Upper lobe of left lung (tissue), 6 donors: ENCODE measurements around the gene PNPLA8. TPM values are rescaled to one million over a fixed set of nuclear protein-coding genes. Genes with fewer than 3 reads are reported as not detected.
"Not testable (repeated sequence)": the region's sequence is repeated elsewhere in the genome, so short reads cannot be mapped to it uniquely, and the experiment has no call there.

Experiments used
- ATAC-seq, 2 donors: fragments of 200-7000 bp; cut with Tn5 transposase; one replicate each; pipeline ENCODE4 v1.9.1; 2022; ENCODE audit warnings: mild to moderate bottlenecking in 2 of 2, moderate library complexity in 2 of 2; ENCODE audit not compliant: low FRiP score in 2 of 2
- DNase-seq, 2 donors: peaks; one replicate each; pipeline ENCODE4 v3.0.0-alpha.2; 2019 to 2020
- H3K27ac ChIP-seq, 4 donors: fragments of 200-600 bp; sonication (generic); one replicate each; pipeline ENCODE4 v1.5.1; 2016 to 2019
- H3K27me3 ChIP-seq, 4 donors: fragments of 200-600 bp; sonication (generic); one replicate each; pipeline ENCODE4 v1.5.1; 2017 to 2019
- H3K36me3 ChIP-seq, 4 donors: fragments of 200-600 bp; sonication (generic); one replicate each; pipeline ENCODE4 v1.5.1; 2016 to 2019
- H3K4me1 ChIP-seq, 4 donors: fragments of 200-600 bp; sonication (generic); one replicate each; pipeline ENCODE4 v1.5.1; 2018 to 2019
- H3K4me3 ChIP-seq, 4 donors: fragments of 200-600 bp; sonication (generic); one replicate each; pipeline ENCODE4 v1.5.1; 2017 to 2019; ENCODE audit warnings: mild to moderate bottlenecking in 2 of 4, moderate library complexity in 1 of 4
- H3K9me3 ChIP-seq, 4 donors: fragments of 200-600 bp; sonication (generic); one replicate each; pipeline ENCODE4 v1.5.1; 2018 to 2019
- EP300 ChIP-seq, 4 donors: sonication (generic); formaldehyde crosslinking; IDR thresholded peaks; one replicate each; pipeline ENCODE4 v1.5.1; 2017; ENCODE audit warnings: antibody characterized with exemption in 4 of 4, control low read depth in 2 of 4
- POLR2A ChIP-seq, 4 donors: fragments of 450-650 bp; IDR thresholded peaks; one replicate each; pipeline ENCODE4 v1.5.1; 2016 to 2017; ENCODE audit warnings: antibody characterized with exemption in 4 of 4, mild to moderate bottlenecking in 2 of 4
- POLR2AphosphoS5 ChIP-seq, 2 donors: sonication (generic); formaldehyde crosslinking; IDR thresholded peaks; one replicate each; pipeline ENCODE4 v1.5.1; 2017; ENCODE audit warnings: antibody characterized with exemption in 2 of 2
- WGBS, 2 donors: methylation state at CpG; one replicate each; pipeline ENCODE4 v1.1.5; 2017 to 2018; 5-methylcytosine and 5-hydroxymethylcytosine counted together
- total RNA-seq, 6 donors: library from RNA; depleted of rRNA in 4 of 6; stranded (reverse); fragments of >200 nt in 4 of 6; gene quantifications; one replicate each; pipeline versions ENCODE4 v1.1.0 to v1.2.1, GENCODE V29; 2016 to 2021
- TF ChIP-seq, protein P1 (sequence below), 6 experiments: fragments of 450-650 bp in 4 of 6; fragments of 200-600 bp in 2 of 6; sonication (generic) in 2 of 6; IDR thresholded peaks; one replicate each; pipeline ENCODE4 v1.5.1; 2016 to 2019; ENCODE audit warnings: antibody characterized with exemption in 6 of 6
- donor health status: DM: no; HTN: no; CAD: no; lungs with moderate emphysema.
- donor health status: DM: no; HTN: yes; CAD: no; lungs with severe emphysema.

PNPLA8 gene
- total RNA-seq, 6 donors from 2014 or later = 6.5 to 39.1 (median 23.9) TPM

DNA sequence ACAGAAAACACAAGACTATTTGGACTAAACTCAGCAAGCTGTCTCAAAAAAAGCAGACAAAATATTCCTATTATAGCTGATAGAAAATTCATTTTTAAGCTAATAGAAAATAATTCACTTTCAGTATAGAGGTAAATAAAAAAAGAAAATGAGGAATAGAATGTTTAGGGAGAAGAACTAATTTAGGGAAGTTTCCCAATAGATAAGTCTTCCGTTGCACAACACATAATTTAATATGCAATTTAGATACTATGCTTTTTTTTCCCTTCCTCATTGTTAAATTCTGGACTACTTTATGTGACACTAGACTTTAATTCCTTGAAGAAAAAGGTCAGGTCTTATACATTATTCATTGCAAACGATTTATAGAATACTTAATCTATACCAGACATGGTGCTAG lies 10.3 kb downstream of the PNPLA8 start:
- no peaks in the 10 kb centered on the region for H3K27me3 ChIP-seq
- WGBS, 2 donors = 62 to 64% methylated on average over 2 of the region's 2 CpGs
- ATAC-seq (no peak), DNase-seq (no peak)
- no peak overlapping the region for H3K4me3 ChIP-seq
- H3K27ac ChIP-seq = no peak overlapping the region
- H3K9me3 ChIP-seq = no peaks in the 10 kb centered on the region
- TF ChIP-seq POLR2AphosphoS5 (IDR thresholded peaks at IDR 0.05) = no peak
- peaks cover 0 to 18% (median 4%) of the 10 kb centered on the region in 4 donors for H3K4me1 ChIP-seq
- H3K36me3 ChIP-seq = peaks cover 0 to 69% (median 20%) of the 10 kb centered on the region in 4 donors

DNA sequence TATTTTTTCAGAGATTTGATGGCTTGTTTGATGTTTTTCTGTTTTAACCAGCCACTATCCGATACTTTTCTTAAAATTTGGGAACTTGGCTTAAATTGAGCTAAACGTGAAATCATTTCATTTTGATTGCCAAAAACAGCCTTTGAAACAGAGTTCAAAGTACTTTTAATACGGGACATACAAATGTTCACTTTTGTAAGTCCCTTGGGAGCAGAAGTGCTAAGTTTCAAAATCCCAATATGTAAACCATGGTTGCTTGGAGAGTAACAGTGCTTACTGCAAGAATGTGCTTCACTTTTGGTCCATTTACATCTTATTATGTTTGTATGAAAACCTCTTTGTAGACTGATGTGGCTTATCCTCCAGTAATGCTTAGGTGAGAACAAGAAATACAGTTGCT lies 10.9 kb downstream of the PNPLA8 start:
- no peak for ATAC-seq
- DNase-seq = no peak
- Histone ChIP-seq H3K27me3 (no peaks in the 10 kb centered on the region), H3K27ac (no peak overlapping the region), H3K36me3 (peaks cover 0 to 71% (median 20%) of the 10 kb centered on the region in 4 donors), H3K4me1 (peaks cover 0 to 15% (median 2%) of the 10 kb centered on the region in 4 donors), H3K9me3 (no peaks in the 10 kb centered on the region), H3K4me3 (no peak overlapping the region)
- WGBS, 2 donors = 67 to 69% methylated on average over 3 of the region's 3 CpGs
- no peak for TF ChIP-seq POLR2A (IDR thresholded peaks at IDR 0.05)
- TF ChIP-seq, protein P1, sequence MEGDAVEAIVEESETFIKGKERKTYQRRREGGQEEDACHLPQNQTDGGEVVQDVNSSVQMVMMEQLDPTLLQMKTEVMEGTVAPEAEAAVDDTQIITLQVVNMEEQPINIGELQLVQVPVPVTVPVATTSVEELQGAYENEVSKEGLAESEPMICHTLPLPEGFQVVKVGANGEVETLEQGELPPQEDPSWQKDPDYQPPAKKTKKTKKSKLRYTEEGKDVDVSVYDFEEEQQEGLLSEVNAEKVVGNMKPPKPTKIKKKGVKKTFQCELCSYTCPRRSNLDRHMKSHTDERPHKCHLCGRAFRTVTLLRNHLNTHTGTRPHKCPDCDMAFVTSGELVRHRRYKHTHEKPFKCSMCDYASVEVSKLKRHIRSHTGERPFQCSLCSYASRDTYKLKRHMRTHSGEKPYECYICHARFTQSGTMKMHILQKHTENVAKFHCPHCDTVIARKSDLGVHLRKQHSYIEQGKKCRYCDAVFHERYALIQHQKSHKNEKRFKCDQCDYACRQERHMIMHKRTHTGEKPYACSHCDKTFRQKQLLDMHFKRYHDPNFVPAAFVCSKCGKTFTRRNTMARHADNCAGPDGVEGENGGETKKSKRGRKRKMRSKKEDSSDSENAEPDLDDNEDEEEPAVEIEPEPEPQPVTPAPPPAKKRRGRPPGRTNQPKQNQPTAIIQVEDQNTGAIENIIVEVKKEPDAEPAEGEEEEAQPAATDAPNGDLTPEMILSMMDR (IDR thresholded peaks at IDR 0.05) = no peak
- no peak for TF ChIP-seq EP300 (IDR thresholded peaks at IDR 0.05)
- no peak for TF ChIP-seq POLR2AphosphoS5 (IDR thresholded peaks at IDR 0.05)

DNA sequence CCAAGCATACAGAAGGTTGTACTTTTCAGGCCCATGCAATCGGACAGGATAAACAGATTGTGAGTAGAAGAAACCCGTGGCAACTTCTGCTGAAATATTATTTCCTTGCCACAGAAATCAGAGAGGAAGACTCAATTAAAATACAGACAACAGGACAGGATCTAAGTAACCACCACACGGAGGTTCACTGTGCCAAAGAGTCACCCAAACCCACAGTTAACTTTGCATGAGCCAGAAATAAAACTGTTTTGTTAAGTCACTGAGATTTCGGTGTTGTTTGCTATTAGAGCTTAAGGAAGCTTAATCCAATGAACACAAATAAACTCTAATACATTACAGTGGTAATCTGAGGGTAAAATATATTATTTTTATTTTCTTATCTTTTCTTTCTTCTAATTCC lies 14.0 kb downstream of the PNPLA8 start:
- DNase-seq (no peak), ATAC-seq (no peak)
- WGBS, 2 donors = 86 to 91% methylated on average over 4 of the region's 4 CpGs
- Histone ChIP-seq H3K27ac (no peak overlapping the region), H3K27me3 (no peaks in the 10 kb centered on the region), H3K4me3 (no peak overlapping the region), H3K36me3 (peaks cover 0 to 49% (median 11%) of the 10 kb centered on the region in 4 donors), H3K9me3 (no peaks in the 10 kb centered on the region), H3K4me1 (peaks cover 0 to 12% (median 2%) of the 10 kb centered on the region in 4 donors)
- TF ChIP-seq POLR2A (IDR thresholded peaks at IDR 0.05) = no peak
- no peak for TF ChIP-seq EP300 (IDR thresholded peaks at IDR 0.05)
- TF ChIP-seq POLR2AphosphoS5 (IDR thresholded peaks at IDR 0.05) = no peak
- TF ChIP-seq, protein P1 (IDR thresholded peaks at IDR 0.05) = no peak

DNA sequence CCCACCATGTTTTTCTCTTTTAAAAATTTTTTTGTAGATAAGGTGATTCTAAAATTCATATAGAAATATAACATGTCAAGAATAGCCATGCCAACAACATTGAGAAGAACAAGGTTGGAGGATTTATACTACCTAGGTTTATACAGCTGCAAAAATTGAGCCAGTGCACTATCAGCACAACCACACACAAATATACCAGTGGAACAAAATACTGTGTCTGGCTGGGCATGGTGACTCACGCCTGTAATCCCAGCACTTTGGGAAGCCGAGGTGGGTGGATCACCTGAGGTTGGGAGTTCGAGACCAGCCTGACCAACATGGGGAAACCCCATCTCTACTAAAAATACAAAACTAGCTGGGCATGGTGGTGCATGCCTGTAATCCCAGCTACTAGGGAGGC lies 21.4 kb downstream of the PNPLA8 start:
- peaks cover 0 to 31% (median 11%) of the 10 kb centered on the region in 4 donors for H3K36me3 ChIP-seq
- not testable (repeated sequence) for H3K4me3 ChIP-seq, DNase-seq, ATAC-seq, H3K27ac ChIP-seq, H3K27me3 ChIP-seq, H3K4me1 ChIP-seq, H3K9me3 ChIP-seq
- WGBS, 2 donors = 92 to 97% methylated on average over 3 of the region's 3 CpGs

DNA sequence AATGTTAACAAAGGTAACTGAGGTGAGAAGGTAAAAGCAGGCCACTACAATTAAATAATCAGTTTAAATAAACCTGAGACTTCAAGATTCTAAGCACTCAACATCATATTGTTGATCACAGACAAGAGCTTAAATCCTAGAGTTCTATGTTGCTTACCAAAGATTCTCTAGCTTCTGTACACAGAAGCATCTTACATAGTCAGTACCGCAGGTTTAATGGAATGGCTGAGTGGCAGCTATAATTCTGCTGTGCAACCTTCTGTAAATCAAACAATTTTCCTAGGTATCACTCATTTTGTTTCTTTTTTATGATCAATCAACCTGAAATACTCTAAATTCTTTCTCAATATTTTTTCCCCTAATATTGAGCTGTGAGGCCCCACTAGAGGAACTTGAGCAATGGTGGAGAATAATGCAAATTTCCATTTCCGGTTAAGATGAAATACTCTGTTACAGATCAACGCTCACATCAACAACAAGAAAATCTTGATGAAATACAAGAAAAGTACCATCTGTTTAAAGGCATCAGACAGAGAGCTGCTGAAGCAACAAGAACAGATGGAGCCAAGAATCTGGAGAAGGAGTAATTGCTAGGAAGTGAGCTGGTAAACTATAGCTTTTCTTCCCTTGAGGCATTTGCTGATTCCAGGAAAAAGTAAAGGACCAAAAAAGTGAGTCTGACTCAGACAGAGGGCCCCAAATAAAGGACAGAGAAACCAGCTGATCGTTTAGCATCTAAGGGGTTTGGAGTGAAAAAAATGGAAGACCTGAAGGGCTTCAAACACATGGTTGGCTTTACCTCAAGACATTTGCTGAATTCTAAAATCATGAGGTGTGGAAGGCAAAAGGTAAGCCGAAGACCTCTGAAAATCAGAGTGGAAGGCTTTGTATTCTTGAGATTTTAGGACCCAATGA lies 22.6 kb downstream of the PNPLA8 start:
- 72 to 79% methylated on average over 5 of the region's 5 CpGs for WGBS, 2 donors

More for the DNA sequence above, 22.6 kb downstream of the PNPLA8 start:
- TF ChIP-seq EP300 (IDR thresholded peaks at IDR 0.05) = peak in 1 of 4 donors; percentile 17
- TF ChIP-seq, protein P1 (IDR thresholded peaks at IDR 0.05) = no peak
- Histone ChIP-seq H3K27ac (peak overlapping the region in 2 of 4 donors; percentile 7 to 44), H3K4me3 (no peak overlapping the region), H3K27me3 (no peaks in the 10 kb centered on the region), H3K36me3 (peaks cover 0 to 43% (median 12%) of the 10 kb centered on the region in 4 donors), H3K9me3 (no peaks in the 10 kb centered on the region), H3K4me1 (peaks cover 0 to 4% (median 0%) of the 10 kb centered on the region in 4 donors)
- ATAC-seq (no peak), DNase-seq (no peak)
